Measurements from ENCODE around the gene IL10RA. TPM values are rescaled to one million over a fixed set of nuclear protein-coding genes. Genes with fewer than 3 reads are reported as not detected.

Gene IL10RA
- total RNA-seq, 2 donors from 2014 or later = 4.5 to 10.7 TPM

- DNase-seq (ENCODE audit: low spot score) = no peak
- no peak overlapping the region for H3K27ac ChIP-seq
- no peaks in the 10 kb centered on the region for H3K36me3 ChIP-seq
- TF ChIP-seq POLR2AphosphoS5 (IDR thresholded peaks at IDR 0.05) = no peak
- TF ChIP-seq CTCF (IDR thresholded peaks at IDR 0.05) = no peak
- no peak for TF ChIP-seq POLR2A (IDR thresholded peaks at IDR 0.05)
- 35% methylated on average over 2 of the region's 2 CpGs for WGBS
- H3K4me3 ChIP-seq = no peak overlapping the region
- no peaks in the 10 kb centered on the region for H3K4me1 ChIP-seq (replicated peaks)
- no peaks in the 10 kb centered on the region for H3K27me3 ChIP-seq (replicated peaks; ENCODE audit: insufficient read depth)
- intact Hi-C loops (cut with DNase I) = no loop called here
- no peaks in the 10 kb centered on the region for H3K9me3 ChIP-seq
Measured at GRCh38 chr11:118045191-118045590, 59.0 kb downstream of the IL10RA start.

DNA sequence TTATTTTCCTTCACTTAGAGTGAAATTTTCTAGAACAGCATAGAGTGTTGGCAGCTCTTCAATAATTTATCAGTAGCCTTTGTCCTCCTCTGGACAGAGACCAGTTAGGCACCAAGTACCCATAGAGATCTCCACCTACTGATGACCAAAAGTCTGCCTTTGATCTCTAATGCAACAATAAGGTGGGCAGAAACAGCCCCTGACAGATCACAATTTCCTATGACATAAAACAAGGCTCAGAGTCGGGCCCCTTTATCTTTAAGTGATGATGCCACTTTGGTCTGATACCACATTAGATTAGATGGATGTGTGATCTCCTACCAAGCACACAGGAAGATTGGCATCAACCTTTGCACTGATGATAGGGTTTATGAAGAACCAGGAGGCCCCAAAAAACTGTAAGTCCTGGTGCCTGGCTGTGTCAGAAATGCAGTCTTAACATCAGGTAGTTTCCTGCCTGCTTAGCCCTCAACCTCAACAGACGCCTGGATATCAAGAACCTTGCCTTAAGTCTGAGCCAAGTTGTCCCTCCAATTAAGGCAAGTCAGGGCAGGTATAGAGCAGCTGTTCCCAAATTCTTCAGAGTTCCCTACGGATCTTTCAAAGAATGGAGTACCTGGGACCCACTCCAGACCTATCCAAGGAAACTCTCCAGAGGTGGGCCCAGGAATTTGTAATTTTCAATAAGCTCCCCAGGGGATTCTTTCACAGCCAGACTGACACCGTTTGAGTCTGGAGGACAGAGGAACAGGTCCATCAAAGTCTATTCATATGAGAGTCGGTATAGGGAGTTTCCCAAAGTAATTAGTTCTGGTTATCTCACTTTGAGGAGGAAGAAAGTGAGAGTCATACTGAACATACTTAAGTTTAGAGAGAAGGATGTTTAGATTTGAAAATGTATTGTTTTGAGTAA lies 60.1 kb downstream of the IL10RA start:
- intact Hi-C loops (cut with DNase I) = no loop called here
- Histone ChIP-seq H3K4me1 (replicated peaks) (no peaks in the 10 kb centered on the region), H3K4me3 (no peak overlapping the region), H3K36me3 (no peaks in the 10 kb centered on the region), H3K27ac (no peak overlapping the region), H3K27me3 (replicated peaks; ENCODE audit: insufficient read depth) (no peaks in the 10 kb centered on the region), H3K9me3 (no peaks in the 10 kb centered on the region)
- WGBS = 45% methylated on average over 5 of the region's 5 CpGs
- TF ChIP-seq POLR2A (IDR thresholded peaks at IDR 0.05) (no peak), CTCF (IDR thresholded peaks at IDR 0.05) (no peak), POLR2AphosphoS5 (IDR thresholded peaks at IDR 0.05) (no peak)
- DNase-seq (ENCODE audit: low spot score) = no peak

- H3K36me3 ChIP-seq = no peaks in the 10 kb centered on the region
- H3K4me1 ChIP-seq (replicated peaks) = no peaks in the 10 kb centered on the region
- intact Hi-C loops (cut with DNase I) = no loop called here
- H3K9me3 ChIP-seq = no peaks in the 10 kb centered on the region
- no peaks in the 10 kb centered on the region for H3K27me3 ChIP-seq (replicated peaks; ENCODE audit: insufficient read depth)
- no peak overlapping the region for H3K27ac ChIP-seq
- no peak for DNase-seq (ENCODE audit: low spot score)
- TF ChIP-seq POLR2A (IDR thresholded peaks at IDR 0.05) (no peak), CTCF (IDR thresholded peaks at IDR 0.05) (no peak), POLR2AphosphoS5 (IDR thresholded peaks at IDR 0.05) (no peak)
- no peak overlapping the region for H3K4me3 ChIP-seq
- 83% methylated on average over 8 of the region's 8 CpGs for WGBS
Measured at GRCh38 chr11:118046964-118047700, 60.9 kb downstream of the IL10RA start.

DNA sequence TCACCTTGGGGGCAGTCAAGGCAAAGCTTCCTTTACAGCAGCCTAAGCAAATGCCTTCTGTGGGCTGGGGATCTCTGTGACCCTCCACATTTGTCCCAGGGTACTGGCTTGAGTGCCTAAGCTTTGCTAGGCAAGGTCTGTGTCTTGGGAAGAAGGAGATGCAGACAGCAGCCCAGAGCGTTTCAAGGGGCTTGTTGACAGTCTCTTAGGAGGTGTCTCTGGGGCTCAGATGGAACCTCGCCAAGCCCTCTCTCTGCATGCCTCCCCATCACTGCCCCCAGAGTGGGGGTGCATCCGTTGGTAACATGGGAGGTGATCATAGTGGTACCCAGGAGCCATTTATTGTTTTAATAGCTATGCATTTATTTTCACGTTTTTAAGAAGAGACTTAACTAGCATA lies 61.6 kb downstream of the IL10RA start:
- H3K4me1 ChIP-seq (replicated peaks) = no peaks in the 10 kb centered on the region
- intact Hi-C loops (cut with DNase I) = no loop called here
- no peaks in the 10 kb centered on the region for H3K27me3 ChIP-seq (replicated peaks; ENCODE audit: insufficient read depth)
- no peaks in the 10 kb centered on the region for H3K9me3 ChIP-seq
- WGBS = 87% methylated on average over 4 of the region's 4 CpGs
- no peaks in the 10 kb centered on the region for H3K36me3 ChIP-seq
- TF ChIP-seq CTCF (IDR thresholded peaks at IDR 0.05) (no peak), POLR2AphosphoS5 (IDR thresholded peaks at IDR 0.05) (no peak), POLR2A (IDR thresholded peaks at IDR 0.05) (no peak)
- no peak for DNase-seq (ENCODE audit: low spot score)
- H3K4me3 ChIP-seq = no peak overlapping the region
- no peak overlapping the region for H3K27ac ChIP-seq

Measured in prostate gland (tissue), 2 donors.